Esophagus muscularis mucosa (tissue), 4 donors: ENCODE data around the gene FITM1. TPM values are rescaled to one million over a fixed set of nuclear protein-coding genes. Genes with fewer than 3 reads are reported as not detected.

Source experiments
- DNase-seq: peaks from one replicate; pipeline ENCODE4 v3.0.0-alpha.2; 2017; ENCODE audit errors: extremely low spot score
- H3K27ac ChIP-seq, 4 donors: fragments of 200-600 bp; sonication (generic); replicated peaks in 1 of 4; 1 replicate in 3 of 4; 2 replicates in 1 of 4; pipeline ENCODE4 v1.5.1; 2016 to 2019; ENCODE audit warnings: mild to moderate bottlenecking in 1 of 4
- H3K27me3 ChIP-seq, 4 donors: fragments of 200-600 bp; sonication (generic); one replicate each; pipeline versions ENCODE4 v1.5.1 to v1.6.0; 2016 to 2019
- H3K36me3 ChIP-seq, 4 donors: fragments of 200-600 bp; sonication (generic); one replicate each; pipeline ENCODE4 v1.5.1; 2016 to 2019
- H3K4me1 ChIP-seq, 4 donors: fragments of 200-600 bp; sonication (generic); one replicate each; pipeline ENCODE4 v1.5.1; 2016 to 2019
- H3K4me3 ChIP-seq, 4 donors: fragments of 200-600 bp; sonication (generic); 1 replicate in 2 of 4; 2 replicates in 2 of 4; pipeline ENCODE4 v1.5.1; 2016 to 2019; ENCODE audit warnings: mild to moderate bottlenecking in 4 of 4, moderate library complexity in 1 of 4
- H3K9me3 ChIP-seq, 4 donors: fragments of 200-600 bp; sonication (generic); 1 replicate in 3 of 4; 2 replicates in 1 of 4; pipeline ENCODE4 v1.5.1; 2016 to 2019
- CTCF ChIP-seq, 3 experiments: fragments of 200-600 bp in 2 of 3; fragments of 450-650 bp in 1 of 3; sonication (generic) in 2 of 3; IDR thresholded peaks; one replicate each; pipeline ENCODE4 v1.5.1; 2017 to 2019; ENCODE audit warnings: antibody characterized with exemption in 3 of 3, mild to moderate bottlenecking in 2 of 3, moderate library complexity in 1 of 3
- EP300 ChIP-seq: sonication (generic); formaldehyde crosslinking; IDR thresholded peaks from one replicate; pipeline ENCODE4 v1.6.1; 2017; ENCODE audit warnings: antibody characterized with exemption
- POLR2A ChIP-seq: fragments of 450-650 bp; IDR thresholded peaks from one replicate; pipeline ENCODE4 v1.6.1; 2017; ENCODE audit warnings: antibody characterized with exemption, moderate library complexity, mild to moderate bottlenecking, low read depth
- POLR2AphosphoS5 ChIP-seq, 2 donors: sonication (generic); formaldehyde crosslinking; IDR thresholded peaks; one replicate each; pipeline ENCODE4 v1.6.1; 2017; ENCODE audit warnings: antibody characterized with exemption in 2 of 2
- WGBS: methylation state at CpG from one replicate; pipeline ENCODE4 v1.1.5; 2018; 5-methylcytosine and 5-hydroxymethylcytosine counted together
- intact Hi-C: fragments of 100-400 bp; cut with DNase I; formaldehyde crosslinking; loops from one replicate; pipeline ENCODE4 v1.15.1; 2023
- total RNA-seq, 4 donors: library from RNA; depleted of rRNA; stranded (reverse); fragments of >200 nt; gene quantifications; one replicate each; pipeline versions ENCODE4 v1.1.0 to v1.2.1, GENCODE V29; 2016

Gene FITM1
- total RNA-seq, 4 donors from 2014 or later = 0.34 to 0.83 (median 0.52) TPM; not detected in 1

DNA sequence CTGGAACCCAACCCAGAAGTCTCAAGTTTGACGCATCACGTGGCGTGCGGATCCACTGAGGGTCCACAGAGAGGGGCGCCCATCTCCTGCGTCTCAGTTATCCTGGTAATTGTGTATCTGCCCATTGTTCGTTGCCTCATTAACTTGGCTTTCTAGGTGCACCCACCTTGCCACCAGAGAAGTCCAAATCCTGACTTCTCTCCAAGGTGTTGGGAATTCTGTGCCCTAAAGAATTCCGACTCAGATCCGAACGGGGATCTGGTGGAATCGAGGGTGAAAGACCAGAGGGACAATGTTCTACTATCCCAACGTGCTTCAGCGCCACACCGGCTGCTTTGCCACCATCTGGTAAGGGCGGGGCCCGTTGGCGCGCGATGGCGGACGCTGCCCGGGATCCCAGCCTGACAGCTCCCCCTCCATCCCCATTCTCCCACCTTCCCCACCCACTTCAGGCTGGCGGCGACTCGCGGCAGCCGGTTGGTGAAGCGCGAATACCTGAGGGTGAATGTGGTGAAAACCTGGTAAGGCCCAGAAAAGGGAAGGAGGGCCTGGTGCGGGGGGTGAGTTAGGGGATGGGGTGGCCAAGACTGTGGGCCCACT lies 41.9 kb downstream of the FITM1 start:
- no peak for DNase-seq
- H3K36me3 ChIP-seq = peaks cover 7 to 45% (median 36%) of the 10 kb centered on the region in 4 donors
- 41% methylated on average over 21 of the region's 30 CpGs for WGBS
- H3K4me1 ChIP-seq = peaks cover 7 to 22% (median 20%) of the 10 kb centered on the region in 4 donors
- peak overlapping the region; percentile 49 to 58 (median 52) for H3K4me3 ChIP-seq
- no peaks in the 10 kb centered on the region for H3K27me3 ChIP-seq
- TF ChIP-seq POLR2AphosphoS5 (IDR thresholded peaks at IDR 0.05) (no peak), EP300 (no peak), POLR2A (no peak), CTCF (IDR thresholded peaks at IDR 0.05) (no peak)
- H3K27ac ChIP-seq = peak overlapping the region; percentile 40 to 75 (median 59)
- H3K9me3 ChIP-seq = no peaks in the 10 kb centered on the region
- intact Hi-C loops = no loop called here

- peak overlapping the region in 2 of 4 donors; percentile 49 to 58 for H3K4me3 ChIP-seq
- H3K27ac ChIP-seq = peak overlapping the region in 2 of 4 donors; percentile 23 to 75
- peaks cover 8 to 45% (median 37%) of the 10 kb centered on the region in 4 donors for H3K36me3 ChIP-seq
- TF ChIP-seq EP300 (no peak), POLR2AphosphoS5 (IDR thresholded peaks at IDR 0.05) (no peak), CTCF (IDR thresholded peaks at IDR 0.05) (no peak)
- intact Hi-C loops = no loop called here
- H3K27me3 ChIP-seq = no peaks in the 10 kb centered on the region
- no peak for DNase-seq
- H3K4me1 ChIP-seq = peaks cover 7 to 22% (median 20%) of the 10 kb centered on the region in 4 donors
- 71% methylated on average over 20 of the region's 20 CpGs for WGBS
- no peaks in the 10 kb centered on the region for H3K9me3 ChIP-seq
These were observed 42.4 kb downstream of the FITM1 start for GRCh38 chr14:24172871-24173281.

DNA sequence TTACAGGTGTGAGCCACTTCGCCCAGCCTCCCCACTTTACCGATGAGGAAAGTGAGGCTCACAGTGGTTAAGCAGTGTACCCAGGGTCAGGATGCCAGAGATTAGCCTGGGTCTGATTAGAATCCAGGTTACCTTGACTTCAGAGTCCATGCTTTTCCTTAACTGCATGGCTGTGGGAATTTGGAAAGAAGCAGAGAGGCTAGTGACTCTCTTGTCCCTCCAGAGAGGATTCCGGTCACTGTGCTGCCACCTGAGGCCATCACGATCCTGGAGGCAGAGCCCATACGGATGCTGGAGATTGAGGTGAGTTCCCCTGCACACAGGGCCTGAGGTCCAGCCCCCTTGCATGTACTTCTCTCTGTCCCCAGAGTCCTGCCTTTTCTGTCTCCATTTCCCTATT lies 46.1 kb downstream of the FITM1 start:
- H3K36me3 ChIP-seq = peaks cover 22 to 65% (median 62%) of the 10 kb centered on the region in 4 donors
- DNase-seq = no peak
- no peaks in the 10 kb centered on the region for H3K27me3 ChIP-seq
- intact Hi-C loops = no loop called here
- no peak overlapping the region for H3K27ac ChIP-seq
- TF ChIP-seq EP300 = no peak
- TF ChIP-seq CTCF (IDR thresholded peaks at IDR 0.05) = no peak
- no peak for TF ChIP-seq POLR2A
- TF ChIP-seq POLR2AphosphoS5 (IDR thresholded peaks at IDR 0.05) = no peak
- H3K4me1 ChIP-seq = peaks cover 14 to 31% (median 28%) of the 10 kb centered on the region in 4 donors
- no peak overlapping the region for H3K4me3 ChIP-seq
- 95% methylated on average over 5 of the region's 5 CpGs for WGBS
- H3K9me3 ChIP-seq = no peaks in the 10 kb centered on the region

GRCh38 chr14:24177041-24177825 lies 46.8 kb downstream of the FITM1 start:
- no peaks in the 10 kb centered on the region for H3K9me3 ChIP-seq
- peaks cover 11 to 24% (median 21%) of the 10 kb centered on the region in 4 donors for H3K4me1 ChIP-seq
- no peak overlapping the region for H3K4me3 ChIP-seq
- no peak for DNase-seq
- TF ChIP-seq EP300 (no peak), POLR2AphosphoS5 (IDR thresholded peaks at IDR 0.05) (no peak), POLR2A (no peak), CTCF (IDR thresholded peaks at IDR 0.05) (no peak)
- no peaks in the 10 kb centered on the region for H3K27me3 ChIP-seq
- 88% methylated on average over 11 of the region's 12 CpGs for WGBS
- H3K27ac ChIP-seq = no peak overlapping the region
- intact Hi-C loops = no loop called here
- peaks cover 22 to 70% (median 68%) of the 10 kb centered on the region in 4 donors for H3K36me3 ChIP-seq
